Adrenal gland (tissue), 12 donors: Measurements from ENCODE around the gene ATXN1. TPM values are rescaled to one million over a fixed set of nuclear protein-coding genes. Genes with fewer than 3 reads are reported as not detected.
A peak's percentile ranks its signal among the peaks of the same experiment; 100 is the strongest.

Source experiments
- DNase-seq, 7 donors: peaks; one replicate each; pipeline ENCODE4 v3.0.0-alpha.2; 2019 to 2020
- H3K27ac ChIP-seq, 5 donors: fragments of 200-600 bp; sonication (generic) in 4 of 5; 1 replicate in 3 of 5; 2 replicates in 2 of 5; pipeline versions ENCODE4 v1.5.1 to v1.8.0; 2016 to 2020; ENCODE audit warnings: mild to moderate bottlenecking in 1 of 5
- H3K27me3 ChIP-seq: fragments of 200-600 bp; 2 replicates; pipeline ENCODE4 v1.8.0; 2021
- H3K36me3 ChIP-seq, 2 donors: fragments of 200-600 bp; replicated peaks in 1 of 2; 1 replicate in 1 of 2; 2 replicates in 1 of 2; pipeline versions ENCODE4 v1.5.1 to v1.8.0; 2018 to 2022
- H3K4me1 ChIP-seq, 2 donors: fragments of 200-600 bp; replicated peaks in 1 of 2; 1 replicate in 1 of 2; 2 replicates in 1 of 2; pipeline versions ENCODE4 v1.5.1 to v1.8.0; 2018 to 2021
- H3K4me3 ChIP-seq, 4 donors: fragments of 200-600 bp; sonication (generic) in 3 of 4; one replicate each; pipeline ENCODE4 v1.5.1; 2016 to 2018
- H3K9me3 ChIP-seq, 3 donors: fragments of 200-600 bp; sonication (generic) in 1 of 3; replicated peaks in 1 of 3; 1 replicate in 2 of 3; 2 replicates in 1 of 3; pipeline versions ENCODE4 v1.5.1 to v1.8.0; 2016 to 2021
- POLR2A ChIP-seq, 2 donors: fragments of 450-650 bp; IDR thresholded peaks; one replicate each; pipeline ENCODE4 v1.6.1; 2017; ENCODE audit warnings: antibody characterized with exemption in 2 of 2, mild to moderate bottlenecking in 2 of 2, moderate library complexity in 1 of 2
- WGBS, 4 donors: extraction: QIAGEN DNeasy Blood & Tissue Kit in 2 of 4; methylation state at CpG; one replicate each; pipeline versions ENCODE4 v1.1.5 to v1.1.7; 2013 to 2017; 5-methylcytosine and 5-hydroxymethylcytosine counted together
- intact Hi-C, 2 donors: fragments of 100-400 bp; cut with DNase I; formaldehyde crosslinking; loops; one replicate each; pipeline versions ENCODE4 v1.14.1 to v1.15.0; 2022 to 2023
- polyA plus RNA-seq, 3 donors: library from polyadenylated mRNA; stranded (reverse); fragments of 200-250 nt in 2 of 3; fragments of 350-450 nt in 1 of 3; fragmentation: Illumina TruSeq in 1 of 3; extraction: RNeasy Lipid Tissue Mini Kit (QIAGEN cat#74804) in 1 of 3; gene quantifications; one replicate each; pipeline ENCODE4 v1.2.3, GENCODE V29; 2013 to 2014
- total RNA-seq, 9 donors: library from RNA; depleted of rRNA in 4 of 9; stranded (reverse); fragments of >200 nt in 4 of 9; fragments of 120-200 nt in 1 of 9; fragmentation: NEBNext Ultra II Directional in 1 of 9; extraction: Animal tissue kit (Norgen Biotek cat#: 25700) in 1 of 9; gene quantifications; one replicate each; pipeline versions ENCODE4 v1.1.0 to v1.2.4, GENCODE V29; 2013 to 2023
- TF ChIP-seq, protein P1 (sequence below), 6 experiments: fragments of 450-650 bp in 4 of 6; fragments of 200-600 bp in 2 of 6; sonication (generic) in 1 of 6; IDR thresholded peaks; 1 replicate in 5 of 6; 2 replicates in 1 of 6; pipeline versions ENCODE4 v1.5.1 to v1.8.0; 2016 to 2021; ENCODE audit warnings: antibody characterized with exemption in 6 of 6, mild to moderate bottlenecking in 2 of 6, moderate library complexity in 1 of 6
- donor health status: healthy with polysubstance abuse.
- donor health status: Bipolar disorder and iron deficiency.
- donor health status: DM: yes; HTN: yes; CAD: no.
- donor health status: DM: no; HTN: no; CAD: no.
- donor health status: DM: no; HTN: no; CAD: no.
- donor health status: DM: yes; HTN: yes; CAD: no.

The ATXN1 gene
- total and polyA plus RNA-seq, 12 donors, result 3.4 to 51.3 (median 25.4) TPM

GRCh38 chr6:16400248-16400760 is 361.0 kb downstream of the ATXN1 start:
- no peaks in the 10 kb centered on the region for H3K36me3 ChIP-seq
- H3K4me3 ChIP-seq, result no peak overlapping the region
- H3K27me3 ChIP-seq, result no peaks in the 10 kb centered on the region
- DNase-seq, result no peak
- intact Hi-C loops, result loop anchor here in 1 of 2 donors (10.0 kb wide), 1 partner anchor 156 kb away; no protein-coding TSS in a partner anchor
- TF ChIP-seq POLR2A (IDR thresholded peaks at IDR 0.05), result no peak
- TF ChIP-seq, protein P1, sequence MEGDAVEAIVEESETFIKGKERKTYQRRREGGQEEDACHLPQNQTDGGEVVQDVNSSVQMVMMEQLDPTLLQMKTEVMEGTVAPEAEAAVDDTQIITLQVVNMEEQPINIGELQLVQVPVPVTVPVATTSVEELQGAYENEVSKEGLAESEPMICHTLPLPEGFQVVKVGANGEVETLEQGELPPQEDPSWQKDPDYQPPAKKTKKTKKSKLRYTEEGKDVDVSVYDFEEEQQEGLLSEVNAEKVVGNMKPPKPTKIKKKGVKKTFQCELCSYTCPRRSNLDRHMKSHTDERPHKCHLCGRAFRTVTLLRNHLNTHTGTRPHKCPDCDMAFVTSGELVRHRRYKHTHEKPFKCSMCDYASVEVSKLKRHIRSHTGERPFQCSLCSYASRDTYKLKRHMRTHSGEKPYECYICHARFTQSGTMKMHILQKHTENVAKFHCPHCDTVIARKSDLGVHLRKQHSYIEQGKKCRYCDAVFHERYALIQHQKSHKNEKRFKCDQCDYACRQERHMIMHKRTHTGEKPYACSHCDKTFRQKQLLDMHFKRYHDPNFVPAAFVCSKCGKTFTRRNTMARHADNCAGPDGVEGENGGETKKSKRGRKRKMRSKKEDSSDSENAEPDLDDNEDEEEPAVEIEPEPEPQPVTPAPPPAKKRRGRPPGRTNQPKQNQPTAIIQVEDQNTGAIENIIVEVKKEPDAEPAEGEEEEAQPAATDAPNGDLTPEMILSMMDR (IDR thresholded peaks at IDR 0.05), result no peak
- no peak overlapping the region for H3K27ac ChIP-seq
- 86 to 98% (median 89%) methylated on average over 3 of the region's 3 CpGs for WGBS, 4 donors
- H3K9me3 ChIP-seq, result no peaks in the 10 kb centered on the region
- peaks cover 3 to 35% of the 10 kb centered on the region in 2 donors for H3K4me1 ChIP-seq

DNA sequence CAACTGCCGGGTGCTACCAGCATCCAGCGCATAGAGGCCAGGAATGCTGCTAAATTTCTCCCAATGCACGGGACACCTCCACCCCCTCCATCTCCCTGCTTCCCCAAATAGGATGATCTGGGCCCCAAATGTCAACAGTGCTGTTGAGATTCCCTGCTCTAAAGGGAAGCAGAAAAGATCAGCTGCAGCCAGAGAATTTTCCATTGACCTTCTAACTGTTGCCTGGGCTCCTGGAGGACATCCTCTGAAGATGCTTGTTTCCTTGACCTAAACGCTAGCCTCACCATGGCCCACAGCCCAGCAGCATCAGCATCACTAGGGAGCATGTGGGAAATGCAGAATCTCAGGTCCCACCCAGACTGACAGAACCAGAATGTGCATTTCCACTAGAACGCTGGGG is 361.6 kb downstream of the ATXN1 start:
- H3K9me3 ChIP-seq, result no peaks in the 10 kb centered on the region
- TF ChIP-seq, protein P1 (IDR thresholded peaks at IDR 0.05), result no peak
- no peak for TF ChIP-seq POLR2A (IDR thresholded peaks at IDR 0.05)
- no peaks in the 10 kb centered on the region for H3K27me3 ChIP-seq
- H3K27ac ChIP-seq, result no peak overlapping the region
- H3K36me3 ChIP-seq, result no peaks in the 10 kb centered on the region
- DNase-seq, result no peak
- WGBS, 4 donors, result 79 to 95% (median 84%) methylated on average over 5 of the region's 5 CpGs
- intact Hi-C loops, result loop anchor here in 1 of 2 donors (10.0 kb wide), 1 partner anchor 155 kb away; no protein-coding TSS in a partner anchor
- H3K4me1 ChIP-seq, result peaks cover 3 to 31% of the 10 kb centered on the region in 2 donors
- no peak overlapping the region for H3K4me3 ChIP-seq

GRCh38 chr6:16399158-16399557 is 362.1 kb downstream of the ATXN1 start:
- DNase-seq, result no peak
- intact Hi-C loops, result no loop called here
- Histone ChIP-seq H3K27me3 (no peaks in the 10 kb centered on the region), H3K9me3 (no peaks in the 10 kb centered on the region), H3K4me3 (no peak overlapping the region), H3K4me1 (peaks cover 3 to 31% of the 10 kb centered on the region in 2 donors), H3K27ac (peak overlapping the region in 1 of 5 donors; percentile 10), H3K36me3 (no peaks in the 10 kb centered on the region)
- TF ChIP-seq, protein P1 (IDR thresholded peaks at IDR 0.05), result no peak
- no peak for TF ChIP-seq POLR2A (IDR thresholded peaks at IDR 0.05)
- WGBS, 4 donors, result 64 to 74% (median 72%) methylated on average over 8 of the region's 8 CpGs

GRCh38 chr6:16398587-16398986 is 362.7 kb downstream of the ATXN1 start:
- Histone ChIP-seq H3K27ac (peak overlapping the region in 1 of 5 donors; percentile 10), H3K4me3 (no peak overlapping the region)

More at GRCh38 chr6:16398587-16398986, 362.7 kb downstream of the ATXN1 start:
- Histone ChIP-seq H3K36me3 (no peaks in the 10 kb centered on the region), H3K4me1 (peaks cover 3 to 26% of the 10 kb centered on the region in 2 donors), H3K27me3 (no peaks in the 10 kb centered on the region), H3K9me3 (no peaks in the 10 kb centered on the region)
- TF ChIP-seq, protein P1 (IDR thresholded peaks at IDR 0.05), result no peak
- no peak for TF ChIP-seq POLR2A (IDR thresholded peaks at IDR 0.05)
- WGBS, 4 donors, result 81 to 90% (median 87%) methylated on average over 5 of the region's 5 CpGs
- intact Hi-C loops, result no loop called here
- no peak for DNase-seq
